ENCODE data around the gene PTER.

The PTER gene

GRCh38 chr10:16559236-16559773 is 122.5 kb downstream of the PTER start:
- no peak for TF ChIP-seq CTCF (IDR thresholded peaks at IDR 0.05; ENCODE audit: insufficient read depth, low read depth, low read length, missing control alignments)

GRCh38 chr10:16562891-16563290 is 126.1 kb downstream of the PTER start:
- no peak overlapping the region for H3K4me3 ChIP-seq (ENCODE audit: low read length)
- no peak for TF ChIP-seq CTCF (IDR thresholded peaks at IDR 0.05; ENCODE audit: insufficient read depth, low read depth, low read length, missing control alignments)
- DNase-seq (ENCODE audit: low read depth): no peak

More at GRCh38 chr10:16559236-16559773, 122.5 kb downstream of the PTER start:
- no peak overlapping the region for H3K4me3 ChIP-seq (ENCODE audit: low read length)
- DNase-seq (ENCODE audit: low read depth): no peak
